Brain microvascular endothelial cell (primary cell): ENCODE measurements around the gene IL16.
A peak's percentile ranks its signal among the peaks of the same experiment; 100 is the strongest.

ENCODE experiments used
- DNase-seq: peaks from one replicate; pipeline ENCODE4 v3.0.0-alpha.2; 2020
- H3K27ac ChIP-seq: fragments of 250-450 bp; sonication (Bioruptor Pico); 2 replicates; pipeline ENCODE4 v1.5.1; 2020; ENCODE audit warnings: mild to moderate bottlenecking, moderate library complexity
- H3K27me3 ChIP-seq: fragments of 250-450 bp; sonication (Bioruptor Pico); replicated peaks from 2 replicates; pipeline ENCODE4 v1.5.1; 2020; ENCODE audit warnings: mild to moderate bottlenecking
- H3K36me3 ChIP-seq: fragments of 250-450 bp; sonication (Bioruptor Pico); replicated peaks from 2 replicates; pipeline ENCODE4 v1.5.1; 2020; ENCODE audit warnings: mild to moderate bottlenecking
- H3K4me3 ChIP-seq: 2 replicates; pipeline ENCODE4 v1.5.1; 2011; ENCODE audit warnings: low read depth, mild to moderate bottlenecking, control low read depth, low read length, moderate library complexity
- CTCF ChIP-seq: IDR thresholded peaks from 2 replicates; pipeline ENCODE4 v1.5.1; 2011; ENCODE audit warnings: low read depth, mild to moderate bottlenecking, moderate library complexity, low read length, control low read depth, inconsistent platforms; ENCODE audit errors: missing control alignments
- in situ Hi-C: cut with HindIII; loops from 2 replicates; pipeline ENCODE4 v1.10.0; 2017; ENCODE audit warnings: low sequenced_read_pairs, low pct_ligation_motif_present

Gene IL16

GRCh38 chr15:81316267-81316666 is 119.6 kb downstream of the IL16 start:
- no peak for TF ChIP-seq CTCF
- in situ Hi-C loops = no loop called here
- Histone ChIP-seq H3K36me3 (peaks cover 7% of the 10 kb centered on the region), H3K27ac (no peak overlapping the region), H3K4me3 (no peak overlapping the region), H3K27me3 (no peaks in the 10 kb centered on the region)
- no peak for DNase-seq

- no peak overlapping the region for H3K27ac ChIP-seq
Measured at GRCh38 chr15:81317642-81318017, 121.0 kb downstream of the IL16 start.

GRCh38 chr15:81321667-81322066 is 125.0 kb downstream of the IL16 start:
- no peak overlapping the region for H3K27ac ChIP-seq
- no peak for TF ChIP-seq CTCF
- H3K27me3 ChIP-seq = no peaks in the 10 kb centered on the region
- H3K36me3 ChIP-seq = peaks cover 5% of the 10 kb centered on the region
- no peak for DNase-seq
- in situ Hi-C loops = no loop called here
- H3K4me3 ChIP-seq = no peak overlapping the region

More at GRCh38 chr15:81317642-81318017, 121.0 kb downstream of the IL16 start:
- H3K36me3 ChIP-seq = peaks cover 7% of the 10 kb centered on the region
- no peak for DNase-seq
- no peaks in the 10 kb centered on the region for H3K27me3 ChIP-seq
- TF ChIP-seq CTCF = no peak
- no peak overlapping the region for H3K4me3 ChIP-seq
- in situ Hi-C loops = no loop called here

DNA sequence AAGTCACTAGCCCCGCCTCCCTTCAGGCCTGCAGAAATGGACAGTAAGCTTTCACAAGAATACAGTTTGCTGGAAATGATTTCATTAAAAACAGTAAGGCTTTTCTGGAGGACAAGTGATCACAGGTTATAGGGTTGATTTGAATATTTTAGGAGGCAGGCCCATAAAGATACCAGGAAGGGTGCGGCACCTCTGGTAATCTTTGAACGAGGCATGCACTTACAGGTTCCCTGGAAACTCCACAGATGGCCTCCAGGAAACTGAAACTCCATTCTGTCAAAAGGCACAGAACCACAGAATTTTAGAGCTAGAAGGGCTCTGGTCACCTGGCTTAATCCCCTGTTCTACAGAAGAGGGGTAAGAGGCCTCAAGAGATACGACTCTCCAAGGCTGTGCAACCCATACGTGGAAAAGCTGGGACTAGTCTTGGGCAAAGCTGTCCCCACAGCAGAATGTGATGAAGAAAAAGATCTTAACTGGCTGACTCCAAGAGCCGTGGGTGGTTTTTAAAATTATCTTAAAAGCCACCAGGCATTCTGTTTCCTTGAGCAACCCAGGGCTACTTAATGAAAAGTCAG is 126.1 kb downstream of the IL16 start:
- H3K27ac ChIP-seq = no peak overlapping the region
- DNase-seq = no peak
- no peak for TF ChIP-seq CTCF
- in situ Hi-C loops = no loop called here
- H3K36me3 ChIP-seq = peaks cover 5% of the 10 kb centered on the region
- peak overlapping the region; percentile 26 for H3K4me3 ChIP-seq
- H3K27me3 ChIP-seq = no peaks in the 10 kb centered on the region

GRCh38 chr15:81323559-81323943 is 126.9 kb downstream of the IL16 start:
- Histone ChIP-seq H3K36me3 (no peaks in the 10 kb centered on the region), H3K27me3 (no peaks in the 10 kb centered on the region), H3K4me3 (peak overlapping the region; percentile 86), H3K27ac (peak overlapping the region; percentile 30)
- DNase-seq = no peak
- TF ChIP-seq CTCF = no peak
- in situ Hi-C loops = no loop called here
